ENCODE measurements around the gene FAM204A.

Gene FAM204A

DNA sequence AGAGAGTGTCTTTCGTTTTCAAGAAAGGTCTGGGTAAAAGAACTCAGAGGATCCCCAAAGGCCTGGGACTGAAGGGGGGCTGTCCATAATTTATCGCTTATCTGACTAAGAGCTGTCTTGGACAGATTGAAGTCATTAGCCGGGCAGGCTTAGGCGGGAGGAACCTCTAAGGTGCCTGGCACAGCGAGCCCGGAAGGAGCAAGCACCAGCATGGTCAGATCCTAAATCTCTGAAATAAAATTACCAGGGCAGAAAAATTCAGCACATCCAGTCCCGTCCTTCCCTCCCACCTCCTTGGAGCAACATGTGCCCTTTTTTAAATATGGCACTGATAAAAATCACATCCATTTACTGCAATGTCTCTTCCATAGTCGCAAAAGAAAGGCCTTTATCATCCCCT is 86.8 kb downstream of the FAM204A start:
- Histone ChIP-seq H3K36me3 (ENCODE audit: control insufficient read depth, insufficient read depth, low read length) (no peaks in the 10 kb centered on the region), H3K4me3 (replicated peaks; ENCODE audit: low read depth, low read length) (no peak overlapping the region), H3K27me3 (replicated peaks; ENCODE audit: control insufficient read depth, insufficient read depth, low read length) (no peaks in the 10 kb centered on the region; the same call in 1 of the 2 replicates)
- DNase-seq (ENCODE audit: extremely low read depth, insufficient read length): no peak
- TF ChIP-seq, protein P1, sequence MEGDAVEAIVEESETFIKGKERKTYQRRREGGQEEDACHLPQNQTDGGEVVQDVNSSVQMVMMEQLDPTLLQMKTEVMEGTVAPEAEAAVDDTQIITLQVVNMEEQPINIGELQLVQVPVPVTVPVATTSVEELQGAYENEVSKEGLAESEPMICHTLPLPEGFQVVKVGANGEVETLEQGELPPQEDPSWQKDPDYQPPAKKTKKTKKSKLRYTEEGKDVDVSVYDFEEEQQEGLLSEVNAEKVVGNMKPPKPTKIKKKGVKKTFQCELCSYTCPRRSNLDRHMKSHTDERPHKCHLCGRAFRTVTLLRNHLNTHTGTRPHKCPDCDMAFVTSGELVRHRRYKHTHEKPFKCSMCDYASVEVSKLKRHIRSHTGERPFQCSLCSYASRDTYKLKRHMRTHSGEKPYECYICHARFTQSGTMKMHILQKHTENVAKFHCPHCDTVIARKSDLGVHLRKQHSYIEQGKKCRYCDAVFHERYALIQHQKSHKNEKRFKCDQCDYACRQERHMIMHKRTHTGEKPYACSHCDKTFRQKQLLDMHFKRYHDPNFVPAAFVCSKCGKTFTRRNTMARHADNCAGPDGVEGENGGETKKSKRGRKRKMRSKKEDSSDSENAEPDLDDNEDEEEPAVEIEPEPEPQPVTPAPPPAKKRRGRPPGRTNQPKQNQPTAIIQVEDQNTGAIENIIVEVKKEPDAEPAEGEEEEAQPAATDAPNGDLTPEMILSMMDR (IDR thresholded peaks at IDR 0.05; ENCODE audit: insufficient read depth, low read length, poor library complexity, severe bottlenecking): no peak

DNA sequence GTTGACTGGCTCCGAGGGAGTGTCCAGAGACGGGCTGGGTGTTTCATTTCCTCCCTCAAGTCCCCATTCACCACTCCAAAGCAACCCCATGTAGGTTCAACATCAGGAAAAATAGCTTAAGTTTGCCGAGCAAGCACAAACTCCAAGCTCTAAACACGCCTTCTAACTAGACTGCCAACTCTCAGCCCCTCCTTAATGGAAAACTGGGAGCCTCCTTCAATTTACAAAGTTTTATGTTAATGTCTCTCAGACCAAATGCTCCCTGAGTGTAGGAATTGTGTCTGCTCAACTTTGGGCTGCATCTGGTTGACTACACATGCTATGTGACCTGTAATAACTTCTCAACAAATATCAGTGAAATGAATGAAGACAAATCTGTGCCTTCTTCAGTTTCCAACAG is 87.5 kb downstream of the FAM204A start:
- H3K4me3 ChIP-seq (replicated peaks; ENCODE audit: low read depth, low read length): no peak overlapping the region
- TF ChIP-seq, protein P1 (IDR thresholded peaks at IDR 0.05; ENCODE audit: insufficient read depth, low read length, poor library complexity, severe bottlenecking): no peak
- H3K36me3 ChIP-seq (ENCODE audit: control insufficient read depth, insufficient read depth, low read length): no peaks in the 10 kb centered on the region
- H3K27me3 ChIP-seq (replicated peaks; ENCODE audit: control insufficient read depth, insufficient read depth, low read length): no peaks in the 10 kb centered on the region; the same call in 1 of the 2 replicates
- no peak for DNase-seq (ENCODE audit: extremely low read depth, insufficient read length)

DNA sequence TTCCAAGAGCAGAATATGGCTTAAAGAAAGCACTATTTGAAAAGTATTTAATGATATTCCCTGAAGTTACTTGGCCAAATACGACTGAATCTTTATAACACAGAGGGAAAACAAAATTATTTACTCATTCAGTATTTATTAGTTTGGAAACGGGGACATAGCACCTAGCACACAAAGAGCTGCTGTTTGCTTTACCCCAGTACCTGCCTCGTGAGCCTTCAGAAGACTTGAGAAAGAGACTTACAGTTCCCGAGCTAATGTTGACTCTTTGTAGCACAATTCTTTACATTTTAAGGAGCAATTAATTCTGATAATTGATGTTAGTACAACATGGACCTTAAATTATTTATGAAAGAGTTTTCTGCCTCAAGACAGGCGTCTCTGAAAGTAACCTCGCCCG is 88.7 kb downstream of the FAM204A start:
- DNase-seq (ENCODE audit: extremely low read depth, insufficient read length): no peak
- no peaks in the 10 kb centered on the region; the same call in 1 of the 2 replicates for H3K27me3 ChIP-seq (replicated peaks; ENCODE audit: control insufficient read depth, insufficient read depth, low read length)
- H3K36me3 ChIP-seq (ENCODE audit: control insufficient read depth, insufficient read depth, low read length): no peaks in the 10 kb centered on the region
- H3K4me3 ChIP-seq (replicated peaks; ENCODE audit: low read depth, low read length): no peak overlapping the region
- TF ChIP-seq, protein P1 (IDR thresholded peaks at IDR 0.05; ENCODE audit: insufficient read depth, low read length, poor library complexity, severe bottlenecking): no peak

DNA sequence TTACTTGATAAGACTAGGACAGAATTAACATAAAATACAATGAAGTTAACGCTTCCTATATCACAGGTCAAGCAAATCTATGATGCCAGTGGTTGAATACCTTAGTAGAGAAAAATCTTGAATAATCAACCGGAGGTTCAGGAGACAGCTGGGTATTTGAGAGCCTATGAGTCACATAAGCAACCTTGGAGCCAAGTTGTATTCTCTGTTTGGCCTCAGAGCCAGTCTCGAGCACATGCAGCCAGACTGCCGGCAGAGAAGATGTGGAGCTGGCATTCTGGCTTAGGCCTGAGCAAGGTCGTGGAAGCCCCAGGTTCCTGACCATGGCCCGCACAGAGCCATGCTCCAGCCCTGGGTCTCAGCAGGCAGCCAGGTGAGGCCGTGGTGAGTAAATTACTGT is 90.3 kb downstream of the FAM204A start:
- TF ChIP-seq, protein P1 (IDR thresholded peaks at IDR 0.05; ENCODE audit: insufficient read depth, low read length, poor library complexity, severe bottlenecking): no peak
- no peaks in the 10 kb centered on the region; the same call in none of the 2 replicates for H3K27me3 ChIP-seq (replicated peaks; ENCODE audit: control insufficient read depth, insufficient read depth, low read length)
- H3K36me3 ChIP-seq (ENCODE audit: control insufficient read depth, insufficient read depth, low read length): no peaks in the 10 kb centered on the region
- DNase-seq (ENCODE audit: extremely low read depth, insufficient read length): no peak
- no peak overlapping the region for H3K4me3 ChIP-seq (replicated peaks; ENCODE audit: low read depth, low read length)

DNA sequence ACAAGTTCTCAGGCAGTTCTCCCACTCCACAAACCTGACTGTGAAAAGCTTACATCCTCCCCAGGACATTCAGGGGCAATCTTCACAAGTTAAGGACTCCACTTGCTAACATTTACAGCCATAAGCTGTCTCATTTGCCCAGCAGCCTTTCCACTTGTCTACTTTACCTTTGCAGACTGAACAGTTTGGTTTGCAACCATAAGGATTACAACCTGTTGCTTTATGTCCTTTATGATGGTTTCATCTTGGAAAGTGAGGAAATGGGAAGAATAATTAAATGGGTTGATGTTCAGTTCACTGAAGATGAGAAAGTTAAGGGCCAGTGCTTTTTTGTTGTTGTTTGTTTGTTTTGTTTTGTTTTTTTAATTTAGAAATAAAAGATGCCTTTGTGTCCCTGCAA is 92.4 kb downstream of the FAM204A start:
- DNase-seq (ENCODE audit: extremely low read depth, insufficient read length): no peak
- no peaks in the 10 kb centered on the region for H3K36me3 ChIP-seq (ENCODE audit: control insufficient read depth, insufficient read depth, low read length)
- no peak overlapping the region for H3K4me3 ChIP-seq (replicated peaks; ENCODE audit: low read depth, low read length)
- H3K27me3 ChIP-seq (replicated peaks; ENCODE audit: control insufficient read depth, insufficient read depth, low read length): peaks cover 2% of the 10 kb centered on the region
- TF ChIP-seq, protein P1 (IDR thresholded peaks at IDR 0.05; ENCODE audit: insufficient read depth, low read length, poor library complexity, severe bottlenecking): no peak

Data from GM06990 (cell line).